ENCODE data around the gene BCAR1.
"Not testable (repeated sequence)": the region's sequence is repeated elsewhere in the genome, so short reads cannot be mapped to it uniquely, and the experiment has no call there.

Gene BCAR1

GRCh38 chr16:75252946-75253911, 1.8 kb upstream of the BCAR1 start:
- no peak for DNase-seq

GRCh38 chr16:75252049-75252864, 833 bp upstream of the BCAR1 start:
- no peak for DNase-seq

GRCh38 chr16:75250809-75251279, 580 bp downstream of the BCAR1 start:
- no peak for DNase-seq

GRCh38 chr16:75250089-75250808, 1.2 kb downstream of the BCAR1 start:
- no peak for DNase-seq

GRCh38 chr16:75249441-75249840, 2.0 kb downstream of the BCAR1 start:
- DNase-seq: no peak

- DNase-seq: no peak
Observed at GRCh38 chr16:75248536-75249380, 2.7 kb downstream of the BCAR1 start.

- no peak for DNase-seq
Observed at GRCh38 chr16:75248142-75248535, 3.3 kb downstream of the BCAR1 start.

GRCh38 chr16:75247249-75247648, 4.2 kb downstream of the BCAR1 start:
- no peak for DNase-seq

- no peak for DNase-seq
Observed at GRCh38 chr16:75246504-75247205, 4.8 kb downstream of the BCAR1 start.

- no peak for DNase-seq
Observed at GRCh38 chr16:75244844-75245758, 6.3 kb downstream of the BCAR1 start.

- DNase-seq: no peak
Observed at GRCh38 chr16:75244225-75244809, 7.1 kb downstream of the BCAR1 start.

- DNase-seq: no peak
Observed at GRCh38 chr16:75243667-75244224, 7.7 kb downstream of the BCAR1 start.

GRCh38 chr16:75242436-75243078, 8.9 kb downstream of the BCAR1 start:
- DNase-seq: not testable (repeated sequence)

GRCh38 chr16:75241955-75242354, 9.5 kb downstream of the BCAR1 start:
- DNase-seq: no peak

GRCh38 chr16:75241412-75241811, 10.0 kb downstream of the BCAR1 start:
- DNase-seq: no peak

- DNase-seq: not testable (repeated sequence)
Observed at GRCh38 chr16:75240633-75241032, 10.8 kb downstream of the BCAR1 start.

GRCh38 chr16:75239542-75240122, 11.8 kb downstream of the BCAR1 start:
- no peak for DNase-seq

GRCh38 chr16:75238853-75239541, 12.4 kb downstream of the BCAR1 start:
- no peak for DNase-seq
